Stimulated activated effector memory CD8-positive, alpha-beta T cell treated with anti-CD3 and anti-CD28 coated beads, Interleukin-12 subunit alpha, Interleukin-12 subunit beta, amount 100 ng/mL, for 72 hours (primary cell): Measurements from ENCODE around the gene GNAL.

Source experiments
- ATAC-seq: fragments of 150-1000 bp; cut with Tn5 transposase; 2 replicates; pipeline ENCODE4 v1.10.0; 2021
- DNase-seq, 2 donors: peaks; one replicate each; pipeline ENCODE4 v3.0.0; 2021 to 2022; ENCODE audit warnings: low spot score in 2 of 2
- H3K27ac Mint-ChIP-seq: one replicate; pipeline ENCODE4 v1.8.0; 2022; ENCODE audit warnings: mild to moderate bottlenecking, mixed read lengths
- H3K36me3 Mint-ChIP-seq: one replicate; pipeline ENCODE4 v1.8.0; 2022; ENCODE audit warnings: mild to moderate bottlenecking, mixed read lengths
- H3K4me1 Mint-ChIP-seq: one replicate; pipeline ENCODE4 v1.8.0; 2022; ENCODE audit warnings: mixed read lengths
- H3K4me3 Mint-ChIP-seq: one replicate; pipeline ENCODE4 v1.8.0; 2022; ENCODE audit warnings: mild to moderate bottlenecking, mixed read lengths
- H3K9me3 Mint-ChIP-seq: one replicate; pipeline ENCODE4 v1.8.0; 2022; ENCODE audit warnings: mixed read lengths

GNAL gene

GRCh38 chr18:11729556-11729955, 40.5 kb downstream of the GNAL start:
- Mint-ChIP-seq H3K9me3 (no peaks in the 10 kb centered on the region), H3K36me3 (no peaks in the 10 kb centered on the region), H3K4me1 (peaks cover 4% of the 10 kb centered on the region), H3K4me3 (no peak overlapping the region), H3K27ac (no peak overlapping the region)
- DNase-seq (no peak), ATAC-seq (no peak)

GRCh38 chr18:11733031-11733430, 44.0 kb downstream of the GNAL start:
- no peak overlapping the region for H3K4me3 Mint-ChIP-seq

GRCh38 chr18:11736656-11737055, 47.6 kb downstream of the GNAL start:
- H3K36me3 Mint-ChIP-seq: peaks cover 5% of the 10 kb centered on the region
- H3K4me3 Mint-ChIP-seq: no peak overlapping the region
- peaks cover 4% of the 10 kb centered on the region for H3K4me1 Mint-ChIP-seq
- H3K9me3 Mint-ChIP-seq: no peaks in the 10 kb centered on the region
- DNase-seq: no peak
- no peak overlapping the region for H3K27ac Mint-ChIP-seq
- ATAC-seq: no peak

More at GRCh38 chr18:11733031-11733430, 44.0 kb downstream of the GNAL start:
- Mint-ChIP-seq H3K4me1 (peaks cover 4% of the 10 kb centered on the region), H3K9me3 (no peaks in the 10 kb centered on the region), H3K36me3 (peaks cover 5% of the 10 kb centered on the region), H3K27ac (no peak overlapping the region)
- ATAC-seq (peak; percentile 82), DNase-seq (peak; percentile 49 to 80)

- Mint-ChIP-seq H3K27ac (no peak overlapping the region), H3K4me3 (no peak overlapping the region), H3K4me1 (no peaks in the 10 kb centered on the region), H3K36me3 (peaks cover 5% of the 10 kb centered on the region), H3K9me3 (no peaks in the 10 kb centered on the region)
- DNase-seq: no peak
- ATAC-seq: no peak
These were observed 50.8 kb downstream of the GNAL start for GRCh38 chr18:11739893-11740292.

GRCh38 chr18:11740461-11740860, 51.4 kb downstream of the GNAL start:
- DNase-seq (no peak), ATAC-seq (no peak)
- Mint-ChIP-seq H3K27ac (no peak overlapping the region), H3K4me1 (no peaks in the 10 kb centered on the region), H3K36me3 (peaks cover 3% of the 10 kb centered on the region), H3K4me3 (no peak overlapping the region), H3K9me3 (no peaks in the 10 kb centered on the region)

GRCh38 chr18:11741505-11742145, 52.6 kb downstream of the GNAL start:
- no peak overlapping the region for H3K4me3 Mint-ChIP-seq
- no peaks in the 10 kb centered on the region for H3K4me1 Mint-ChIP-seq
- no peaks in the 10 kb centered on the region for H3K36me3 Mint-ChIP-seq
- no peaks in the 10 kb centered on the region for H3K9me3 Mint-ChIP-seq
- no peak for DNase-seq
- no peak overlapping the region for H3K27ac Mint-ChIP-seq
- ATAC-seq: no peak

GRCh38 chr18:11745521-11745920, 56.5 kb downstream of the GNAL start:
- Mint-ChIP-seq H3K4me1 (peaks cover 8% of the 10 kb centered on the region), H3K9me3 (no peaks in the 10 kb centered on the region), H3K36me3 (no peaks in the 10 kb centered on the region), H3K4me3 (no peak overlapping the region), H3K27ac (no peak overlapping the region)
- ATAC-seq: no peak
- DNase-seq: no peak

GRCh38 chr18:11747286-11747685, 58.2 kb downstream of the GNAL start:
- DNase-seq: no peak
- peaks cover 19% of the 10 kb centered on the region for H3K4me1 Mint-ChIP-seq
- H3K36me3 Mint-ChIP-seq: no peaks in the 10 kb centered on the region
- H3K27ac Mint-ChIP-seq: no peak overlapping the region
- no peak for ATAC-seq
- H3K4me3 Mint-ChIP-seq: no peak overlapping the region
- no peaks in the 10 kb centered on the region for H3K9me3 Mint-ChIP-seq

GRCh38 chr18:11747731-11748130, 58.7 kb downstream of the GNAL start:
- no peak overlapping the region for H3K4me3 Mint-ChIP-seq
- no peaks in the 10 kb centered on the region for H3K9me3 Mint-ChIP-seq
- peaks cover 22% of the 10 kb centered on the region for H3K4me1 Mint-ChIP-seq
- no peaks in the 10 kb centered on the region for H3K36me3 Mint-ChIP-seq
- DNase-seq (no peak), ATAC-seq (no peak)
- H3K27ac Mint-ChIP-seq: no peak overlapping the region

- no peak overlapping the region for H3K27ac Mint-ChIP-seq
These were observed 60.2 kb downstream of the GNAL start for GRCh38 chr18:11749305-11749704.

GRCh38 chr18:11750171-11750570, 61.1 kb downstream of the GNAL start:
- Mint-ChIP-seq H3K9me3 (no peaks in the 10 kb centered on the region), H3K4me3 (no peak overlapping the region), H3K4me1 (peaks cover 22% of the 10 kb centered on the region), H3K36me3 (no peaks in the 10 kb centered on the region), H3K27ac (no peak overlapping the region)
- ATAC-seq: no peak
- DNase-seq: no peak

More at GRCh38 chr18:11749305-11749704, 60.2 kb downstream of the GNAL start:
- DNase-seq (no peak), ATAC-seq (no peak)
- no peaks in the 10 kb centered on the region for H3K9me3 Mint-ChIP-seq
- peaks cover 22% of the 10 kb centered on the region for H3K4me1 Mint-ChIP-seq
- no peaks in the 10 kb centered on the region for H3K36me3 Mint-ChIP-seq
- H3K4me3 Mint-ChIP-seq: no peak overlapping the region

- Mint-ChIP-seq H3K36me3 (no peaks in the 10 kb centered on the region), H3K27ac (no peak overlapping the region), H3K9me3 (no peaks in the 10 kb centered on the region), H3K4me1 (peaks cover 22% of the 10 kb centered on the region), H3K4me3 (no peak overlapping the region)
- DNase-seq (no peak), ATAC-seq (no peak)
These were observed 61.7 kb downstream of the GNAL start for GRCh38 chr18:11750581-11751310.

- Mint-ChIP-seq H3K9me3 (no peaks in the 10 kb centered on the region), H3K4me3 (peak overlapping the region; percentile 58), H3K27ac (no peak overlapping the region), H3K4me1 (peaks cover 22% of the 10 kb centered on the region), H3K36me3 (no peaks in the 10 kb centered on the region)
- ATAC-seq (no peak), DNase-seq (no peak)
These were observed 62.5 kb downstream of the GNAL start for GRCh38 chr18:11751341-11752115.

GRCh38 chr18:11752116-11752911, 63.2 kb downstream of the GNAL start:
- H3K36me3 Mint-ChIP-seq: no peaks in the 10 kb centered on the region
- H3K4me3 Mint-ChIP-seq: peak overlapping the region; percentile 58
- ATAC-seq (peak; percentile 69), DNase-seq (no peak)
- H3K27ac Mint-ChIP-seq: no peak overlapping the region
- H3K4me1 Mint-ChIP-seq: peaks cover 22% of the 10 kb centered on the region
- no peaks in the 10 kb centered on the region for H3K9me3 Mint-ChIP-seq

GRCh38 chr18:11754979-11755378, 65.9 kb downstream of the GNAL start:
- Mint-ChIP-seq H3K27ac (no peak overlapping the region), H3K36me3 (no peaks in the 10 kb centered on the region), H3K9me3 (no peaks in the 10 kb centered on the region), H3K4me1 (peaks cover 20% of the 10 kb centered on the region), H3K4me3 (no peak overlapping the region)
- ATAC-seq: no peak
- no peak for DNase-seq
